GM12864 (cell line): Measurements from ENCODE around the gene ANKZF1.
A peak's percentile ranks its signal among the peaks of the same experiment; 100 is the strongest.

Experiments used
- DNase-seq: peaks from one replicate; pipeline ENCODE4 v3.0.0-alpha.2; 2011; ENCODE audit warnings: low read depth
- H3K4me3 ChIP-seq: 2 replicates; pipeline ENCODE4 v1.5.1; 2011; ENCODE audit warnings: mild to moderate bottlenecking, low read depth, low read length, control low read depth
- CTCF ChIP-seq: IDR thresholded peaks from 2 replicates; pipeline ENCODE4 v1.5.1; 2011; ENCODE audit warnings: low read depth, mild to moderate bottlenecking, moderate library complexity, low read length, control low read depth, inconsistent platforms; ENCODE audit errors: missing control alignments

The ANKZF1 gene

GRCh38 chr2:219229305-219230058, at the start of gene ANKZF1, which contains the start of gene ATG9A:
TSS of gene ANKZF1 (plus strand) at chr2:219229806. CDS start at chr2:219230258, 452 bp downstream.
TSS of gene ATG9A (minus strand) at chr2:219229636. CDS start at chr2:219228024, 1,612 bp downstream.
- TF ChIP-seq CTCF, result no peak
- peak; percentile 94 for DNase-seq
- H3K4me3 ChIP-seq, result peak within 1 kb of the TSS; percentile 80

GRCh38 chr2:219180961-219181360, 48.6 kb upstream of the ANKZF1 start:
- H3K4me3 ChIP-seq, result no peak overlapping the region
- no peak for TF ChIP-seq CTCF
- DNase-seq, result no peak

- DNase-seq, result no peak
- no peak for TF ChIP-seq CTCF
- no peak overlapping the region for H3K4me3 ChIP-seq
Measured at GRCh38 chr2:219181531-219181930, 48.1 kb upstream of the ANKZF1 start.

GRCh38 chr2:219182331-219183150, 47.1 kb upstream of the ANKZF1 start:
- no peak for TF ChIP-seq CTCF
- no peak for DNase-seq
- no peak overlapping the region for H3K4me3 ChIP-seq

GRCh38 chr2:219183151-219183772, 46.3 kb upstream of the ANKZF1 start:
- DNase-seq, result no peak
- no peak for TF ChIP-seq CTCF

GRCh38 chr2:219184121-219184520, 45.5 kb upstream of the ANKZF1 start:
- no peak for TF ChIP-seq CTCF
- H3K4me3 ChIP-seq, result no peak overlapping the region
- DNase-seq, result no peak

More at GRCh38 chr2:219183151-219183772, 46.3 kb upstream of the ANKZF1 start:
- H3K4me3 ChIP-seq, result no peak overlapping the region
